GM23338 (cell line): ENCODE results near the gene SLC35G1. TPM values are rescaled to one million over a fixed set of nuclear protein-coding genes. Genes with fewer than 3 reads are reported as not detected.

Experiments used
- ATAC-seq: fragments of 200-7000 bp; cut with Tn5 transposase; 3 replicates; pipeline ENCODE4 v1.9.1; 2020
- DNase-seq: peaks from one replicate; pipeline ENCODE4 v3.0.0-alpha.2; 2015; ENCODE audit warnings: low spot score
- H2AFZ ChIP-seq: fragments of 200-600 bp; sonication (generic); 2 replicates; pipeline ENCODE4 v1.8.0; 2016; ENCODE audit warnings: antibody characterized with exemption, mild to moderate bottlenecking, moderate library complexity
- H3F3A ChIP-seq: fragments of 200-600 bp; sonication (generic); replicated peaks from 2 replicates; pipeline ENCODE4 v1.8.0; 2017; ENCODE audit warnings: antibody characterized with exemption, mixed run types, low read depth
- H3K27ac ChIP-seq: fragments of 200-600 bp; sonication (generic); 2 replicates; pipeline ENCODE4 v1.6.1; 2016; ENCODE audit warnings: low read depth
- H3K27me3 ChIP-seq: fragments of 200-600 bp; sonication (generic); 2 replicates; pipeline ENCODE4 v1.8.0; 2016; ENCODE audit warnings: mild to moderate bottlenecking, mixed run types, moderate library complexity; ENCODE audit not compliant: insufficient read depth
- H3K36me3 ChIP-seq: fragments of 200-600 bp; sonication (generic); 2 replicates; pipeline ENCODE4 v1.8.0; 2016; ENCODE audit warnings: mild to moderate bottlenecking; ENCODE audit not compliant: insufficient read depth
- H3K4me1 ChIP-seq: fragments of 200-600 bp; sonication (generic); 2 replicates; pipeline ENCODE4 v1.8.0; 2016; ENCODE audit warnings: mild to moderate bottlenecking, moderate library complexity; ENCODE audit not compliant: insufficient read depth
- H3K4me2 ChIP-seq: fragments of 200-600 bp; sonication (generic); 2 replicates; pipeline ENCODE4 v1.7.1; 2017; ENCODE audit warnings: mixed run types
- H3K4me3 ChIP-seq: fragments of 200-600 bp; sonication (generic); 2 replicates; pipeline ENCODE4 v1.6.1; 2016; ENCODE audit warnings: mixed run types
- H3K79me2 ChIP-seq: fragments of 200-600 bp; sonication (generic); replicated peaks from 2 replicates; pipeline ENCODE4 v1.8.0; 2017; ENCODE audit warnings: mild to moderate bottlenecking; ENCODE audit not compliant: insufficient read depth
- H3K9me2 ChIP-seq: fragments of 200-600 bp; sonication (generic); 2 replicates; pipeline ENCODE4 v1.8.0; 2017; ENCODE audit not compliant: insufficient read depth
- H4K20me1 ChIP-seq: fragments of 200-600 bp; sonication (generic); replicated peaks from 2 replicates; pipeline ENCODE4 v1.8.0; 2017; ENCODE audit warnings: mild to moderate bottlenecking; ENCODE audit not compliant: insufficient read depth
- H3K27ac Mint-ChIP-seq: 2 replicates; pipeline ENCODE4 v1.8.0; 2020; ENCODE audit warnings: inconsistent platforms, mild to moderate bottlenecking, moderate library complexity, mixed read lengths
- H3K27me3 Mint-ChIP-seq: 3 replicates; pipeline ENCODE4 v1.8.0; 2022; ENCODE audit warnings: low read depth, mild to moderate bottlenecking, moderate library complexity, mixed read lengths, inconsistent platforms; ENCODE audit not compliant: insufficient read depth, poor library complexity
- H3K36me3 Mint-ChIP-seq: 3 replicates; pipeline ENCODE4 v1.8.0; 2021; ENCODE audit warnings: low read depth, mild to moderate bottlenecking, inconsistent platforms, moderate library complexity, mixed read lengths
- H3K4me1 Mint-ChIP-seq: 3 replicates; pipeline ENCODE4 v1.8.0; 2020; ENCODE audit warnings: mild to moderate bottlenecking, inconsistent platforms, mixed read lengths
- H3K4me3 Mint-ChIP-seq: 3 replicates; pipeline ENCODE4 v1.8.0; 2021; ENCODE audit warnings: moderate library complexity, mild to moderate bottlenecking, inconsistent platforms, mixed read lengths
- H3K9me3 Mint-ChIP-seq: 3 replicates; pipeline ENCODE4 v1.8.0; 2020; ENCODE audit warnings: moderate library complexity, mild to moderate bottlenecking, inconsistent platforms, mixed read lengths
- CREB1 ChIP-seq: fragments of 250-450 bp; sonication (Bioruptor Pico); IDR thresholded peaks from 2 replicates; pipeline ENCODE4 v1.5.0; 2020; ENCODE audit warnings: low read depth, mild to moderate bottlenecking, moderate library complexity
- EZH2 ChIP-seq: fragments of 200-600 bp; sonication (generic); IDR thresholded peaks from one replicate; pipeline ENCODE4 v1.8.0; 2017; ENCODE audit warnings: antibody characterized with exemption, mild to moderate bottlenecking, low read depth; ENCODE audit not compliant: unreplicated experiment
- EZH2phosphoT487 ChIP-seq: fragments of 200-600 bp; sonication (generic); IDR thresholded peaks from one replicate; pipeline ENCODE4 v1.8.1; 2018; ENCODE audit warnings: antibody characterized with exemption; ENCODE audit not compliant: unreplicated experiment
- JUNB ChIP-seq: IDR thresholded peaks from one replicate; pipeline ENCODE4 v1.6.1; 2016; ENCODE audit warnings: antibody characterized with exemption; ENCODE audit not compliant: unreplicated experiment
- NANOG ChIP-seq: IDR thresholded peaks from 2 replicates; pipeline ENCODE4 v1.6.1; 2016; ENCODE audit warnings: antibody characterized with exemption, borderline replicate concordance
- POLR2AphosphoS5 ChIP-seq: IDR thresholded peaks from 2 replicates; pipeline ENCODE4 v1.6.1; 2016; ENCODE audit warnings: antibody characterized with exemption, low read depth
- STAT1 ChIP-seq: IDR thresholded peaks from one replicate; pipeline ENCODE4 v1.6.1; 2016; ENCODE audit warnings: antibody characterized with exemption; ENCODE audit not compliant: unreplicated experiment
- ZNF114 ChIP-seq: fragments of 250-450 bp; sonication (Bioruptor Pico); IDR thresholded peaks from 2 replicates; pipeline ENCODE4 v1.5.0; 2020; ENCODE audit warnings: mild to moderate bottlenecking, moderate library complexity
- ZNF331 ChIP-seq: fragments of 250-450 bp; sonication (Bioruptor Pico); IDR thresholded peaks from 2 replicates; pipeline ENCODE4 v1.5.0; 2020; ENCODE audit warnings: low read depth, mild to moderate bottlenecking, moderate library complexity
- polyA plus RNA-seq: library from polyadenylated mRNA; unstranded; fragments of >200 nt; fragmentation: Nextera tagmentation; extraction: Ambion mirVana; gene quantifications from 2 replicates; pipeline ENCODE4 v1.2.1, GENCODE V29; 2016
- total RNA-seq: library from RNA; depleted of rRNA; stranded (reverse); fragments of >200 nt; shearing (Covaris generic); gene quantifications from 2 replicates; pipeline ENCODE4 v1.2.3, GENCODE V29; 2014
- TF ChIP-seq, protein P1 (sequence below), 2 experiments: fragments of 200-600 bp in 1 of 2; sonication (generic) in 1 of 2; conservative IDR thresholded peaks; 2 replicates each; pipeline versions ENCODE4 v1.5.1 to v1.6.1; 2016 to 2017; ENCODE audit warnings: antibody characterized with exemption in 2 of 2, low read depth in 2 of 2, mild to moderate bottlenecking in 2 of 2, moderate library complexity in 1 of 2
- TF ChIP-seq, protein P2 (sequence below): fragments of 250-450 bp; sonication (Bioruptor Pico); IDR thresholded peaks from 2 replicates; pipeline ENCODE4 v1.5.0; 2020; ENCODE audit warnings: mild to moderate bottlenecking, moderate library complexity
- TF ChIP-seq, protein P3 (sequence below): IDR thresholded peaks from 2 replicates; pipeline ENCODE4 v1.6.1; 2016; ENCODE audit warnings: antibody characterized with exemption

SLC35G1 gene
- total and polyA plus RNA-seq, 2 experiments from 2014 or later = 3.9 to 4.1 TPM

DNA sequence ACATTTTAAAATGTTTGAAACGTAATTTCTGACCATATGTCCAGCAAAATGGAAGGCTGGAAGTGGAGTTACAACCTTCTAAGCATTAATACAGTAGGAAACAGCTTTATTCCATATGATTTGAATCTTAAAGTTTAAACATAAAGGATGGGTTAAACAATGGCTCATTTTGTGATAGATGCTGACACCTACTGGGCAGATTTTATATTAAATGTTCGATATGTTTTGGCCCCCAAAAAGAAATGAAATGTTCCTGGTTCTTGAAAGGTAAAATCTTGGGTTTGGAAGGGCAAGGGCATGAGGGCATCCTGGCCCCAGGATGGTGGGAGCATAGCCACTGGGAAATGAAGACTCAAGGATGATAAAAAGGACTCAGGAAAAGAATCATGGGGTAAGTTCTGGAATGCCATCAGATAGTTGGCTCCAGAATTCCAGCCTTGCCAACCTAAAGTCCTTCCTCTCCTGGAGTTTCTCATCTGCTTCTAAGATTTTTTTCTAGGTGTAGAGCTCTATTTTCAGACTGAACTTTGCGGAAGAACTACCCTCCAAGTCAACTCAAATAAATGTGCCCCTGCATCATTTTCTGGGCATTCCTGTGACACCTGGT is 34.6 kb upstream of the SLC35G1 start:
- Histone ChIP-seq H3K36me3 (no peaks in the 10 kb centered on the region), H3K79me2 (no peaks in the 10 kb centered on the region), H3K27me3 (peaks cover 45% of the 10 kb centered on the region), H2AFZ (no peak overlapping the region), H3K27ac (no peak overlapping the region), H3K4me1 (no peaks in the 10 kb centered on the region), H3K4me2 (no peak overlapping the region), H3F3A (no peaks in the 10 kb centered on the region), H3K4me3 (no peak overlapping the region), H3K9me2 (no peaks in the 10 kb centered on the region; the same call in 1 of the 2 replicates), H4K20me1 (no peaks in the 10 kb centered on the region)
- H3K36me3 Mint-ChIP-seq = peaks cover 4% of the 10 kb centered on the region
- H3K4me3 Mint-ChIP-seq = no peak overlapping the region
- no peak overlapping the region for H3K27ac Mint-ChIP-seq
- peak; percentile 39 for DNase-seq
- no peak for ATAC-seq
- no peaks in the 10 kb centered on the region for H3K4me1 Mint-ChIP-seq
- TF ChIP-seq ZNF114 (CRISPR knock-in tag) = no peak
- TF ChIP-seq, protein P1, sequence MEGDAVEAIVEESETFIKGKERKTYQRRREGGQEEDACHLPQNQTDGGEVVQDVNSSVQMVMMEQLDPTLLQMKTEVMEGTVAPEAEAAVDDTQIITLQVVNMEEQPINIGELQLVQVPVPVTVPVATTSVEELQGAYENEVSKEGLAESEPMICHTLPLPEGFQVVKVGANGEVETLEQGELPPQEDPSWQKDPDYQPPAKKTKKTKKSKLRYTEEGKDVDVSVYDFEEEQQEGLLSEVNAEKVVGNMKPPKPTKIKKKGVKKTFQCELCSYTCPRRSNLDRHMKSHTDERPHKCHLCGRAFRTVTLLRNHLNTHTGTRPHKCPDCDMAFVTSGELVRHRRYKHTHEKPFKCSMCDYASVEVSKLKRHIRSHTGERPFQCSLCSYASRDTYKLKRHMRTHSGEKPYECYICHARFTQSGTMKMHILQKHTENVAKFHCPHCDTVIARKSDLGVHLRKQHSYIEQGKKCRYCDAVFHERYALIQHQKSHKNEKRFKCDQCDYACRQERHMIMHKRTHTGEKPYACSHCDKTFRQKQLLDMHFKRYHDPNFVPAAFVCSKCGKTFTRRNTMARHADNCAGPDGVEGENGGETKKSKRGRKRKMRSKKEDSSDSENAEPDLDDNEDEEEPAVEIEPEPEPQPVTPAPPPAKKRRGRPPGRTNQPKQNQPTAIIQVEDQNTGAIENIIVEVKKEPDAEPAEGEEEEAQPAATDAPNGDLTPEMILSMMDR (conservative IDR thresholded peaks at IDR 0.05; ENCODE audit: low read depth in 2 of 2) = peak; percentile 53 to 71
- peaks cover 16% of the 10 kb centered on the region for H3K9me3 Mint-ChIP-seq
- peaks cover 3% of the 10 kb centered on the region for H3K27me3 Mint-ChIP-seq

DNA sequence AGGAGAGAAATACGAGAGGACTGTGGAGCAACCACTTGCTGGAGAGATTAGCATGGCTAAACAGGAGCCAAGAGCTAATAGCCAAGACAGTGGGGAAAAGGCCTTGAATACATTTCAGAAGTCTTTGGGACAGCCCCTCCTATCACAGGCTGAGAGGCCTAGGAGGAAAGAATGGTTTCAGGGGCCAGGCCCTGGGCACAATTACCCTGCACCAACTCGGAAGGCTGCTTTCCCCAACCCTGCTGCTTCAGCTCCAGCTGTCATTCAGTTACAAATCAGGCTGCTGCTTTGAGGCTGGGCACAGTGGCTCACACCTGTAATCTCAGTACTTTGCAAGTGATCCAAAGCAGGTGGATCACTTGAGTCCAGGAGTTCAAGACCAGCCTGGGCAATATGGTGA is 32.0 kb upstream of the SLC35G1 start:
- Histone ChIP-seq H3K27ac (no peak overlapping the region), H3F3A (no peaks in the 10 kb centered on the region), H3K36me3 (no peaks in the 10 kb centered on the region), H3K9me2 (no peaks in the 10 kb centered on the region; the same call in 1 of the 2 replicates), H3K4me3 (no peak overlapping the region), H3K4me1 (no peaks in the 10 kb centered on the region), H2AFZ (no peak overlapping the region), H3K79me2 (no peaks in the 10 kb centered on the region), H4K20me1 (no peaks in the 10 kb centered on the region), H3K27me3 (peaks cover 22% of the 10 kb centered on the region), H3K4me2 (no peak overlapping the region)
- H3K27me3 Mint-ChIP-seq = peaks cover 3% of the 10 kb centered on the region
- no peaks in the 10 kb centered on the region for H3K4me1 Mint-ChIP-seq
- ATAC-seq = no peak
- H3K4me3 Mint-ChIP-seq = no peak overlapping the region
- peaks cover 4% of the 10 kb centered on the region for H3K36me3 Mint-ChIP-seq
- H3K9me3 Mint-ChIP-seq = peaks cover 16% of the 10 kb centered on the region
- no peak for DNase-seq
- H3K27ac Mint-ChIP-seq = no peak overlapping the region
- TF ChIP-seq EZH2 (no peak), JUNB (no peak), ZNF114 (CRISPR knock-in tag) (no peak), POLR2AphosphoS5 (no peak), NANOG (no peak), ZNF331 (CRISPR knock-in tag) (no peak), EZH2phosphoT487 (no peak), STAT1 (no peak), CREB1 (CRISPR knock-in tag) (no peak)
- TF ChIP-seq, protein P2, sequence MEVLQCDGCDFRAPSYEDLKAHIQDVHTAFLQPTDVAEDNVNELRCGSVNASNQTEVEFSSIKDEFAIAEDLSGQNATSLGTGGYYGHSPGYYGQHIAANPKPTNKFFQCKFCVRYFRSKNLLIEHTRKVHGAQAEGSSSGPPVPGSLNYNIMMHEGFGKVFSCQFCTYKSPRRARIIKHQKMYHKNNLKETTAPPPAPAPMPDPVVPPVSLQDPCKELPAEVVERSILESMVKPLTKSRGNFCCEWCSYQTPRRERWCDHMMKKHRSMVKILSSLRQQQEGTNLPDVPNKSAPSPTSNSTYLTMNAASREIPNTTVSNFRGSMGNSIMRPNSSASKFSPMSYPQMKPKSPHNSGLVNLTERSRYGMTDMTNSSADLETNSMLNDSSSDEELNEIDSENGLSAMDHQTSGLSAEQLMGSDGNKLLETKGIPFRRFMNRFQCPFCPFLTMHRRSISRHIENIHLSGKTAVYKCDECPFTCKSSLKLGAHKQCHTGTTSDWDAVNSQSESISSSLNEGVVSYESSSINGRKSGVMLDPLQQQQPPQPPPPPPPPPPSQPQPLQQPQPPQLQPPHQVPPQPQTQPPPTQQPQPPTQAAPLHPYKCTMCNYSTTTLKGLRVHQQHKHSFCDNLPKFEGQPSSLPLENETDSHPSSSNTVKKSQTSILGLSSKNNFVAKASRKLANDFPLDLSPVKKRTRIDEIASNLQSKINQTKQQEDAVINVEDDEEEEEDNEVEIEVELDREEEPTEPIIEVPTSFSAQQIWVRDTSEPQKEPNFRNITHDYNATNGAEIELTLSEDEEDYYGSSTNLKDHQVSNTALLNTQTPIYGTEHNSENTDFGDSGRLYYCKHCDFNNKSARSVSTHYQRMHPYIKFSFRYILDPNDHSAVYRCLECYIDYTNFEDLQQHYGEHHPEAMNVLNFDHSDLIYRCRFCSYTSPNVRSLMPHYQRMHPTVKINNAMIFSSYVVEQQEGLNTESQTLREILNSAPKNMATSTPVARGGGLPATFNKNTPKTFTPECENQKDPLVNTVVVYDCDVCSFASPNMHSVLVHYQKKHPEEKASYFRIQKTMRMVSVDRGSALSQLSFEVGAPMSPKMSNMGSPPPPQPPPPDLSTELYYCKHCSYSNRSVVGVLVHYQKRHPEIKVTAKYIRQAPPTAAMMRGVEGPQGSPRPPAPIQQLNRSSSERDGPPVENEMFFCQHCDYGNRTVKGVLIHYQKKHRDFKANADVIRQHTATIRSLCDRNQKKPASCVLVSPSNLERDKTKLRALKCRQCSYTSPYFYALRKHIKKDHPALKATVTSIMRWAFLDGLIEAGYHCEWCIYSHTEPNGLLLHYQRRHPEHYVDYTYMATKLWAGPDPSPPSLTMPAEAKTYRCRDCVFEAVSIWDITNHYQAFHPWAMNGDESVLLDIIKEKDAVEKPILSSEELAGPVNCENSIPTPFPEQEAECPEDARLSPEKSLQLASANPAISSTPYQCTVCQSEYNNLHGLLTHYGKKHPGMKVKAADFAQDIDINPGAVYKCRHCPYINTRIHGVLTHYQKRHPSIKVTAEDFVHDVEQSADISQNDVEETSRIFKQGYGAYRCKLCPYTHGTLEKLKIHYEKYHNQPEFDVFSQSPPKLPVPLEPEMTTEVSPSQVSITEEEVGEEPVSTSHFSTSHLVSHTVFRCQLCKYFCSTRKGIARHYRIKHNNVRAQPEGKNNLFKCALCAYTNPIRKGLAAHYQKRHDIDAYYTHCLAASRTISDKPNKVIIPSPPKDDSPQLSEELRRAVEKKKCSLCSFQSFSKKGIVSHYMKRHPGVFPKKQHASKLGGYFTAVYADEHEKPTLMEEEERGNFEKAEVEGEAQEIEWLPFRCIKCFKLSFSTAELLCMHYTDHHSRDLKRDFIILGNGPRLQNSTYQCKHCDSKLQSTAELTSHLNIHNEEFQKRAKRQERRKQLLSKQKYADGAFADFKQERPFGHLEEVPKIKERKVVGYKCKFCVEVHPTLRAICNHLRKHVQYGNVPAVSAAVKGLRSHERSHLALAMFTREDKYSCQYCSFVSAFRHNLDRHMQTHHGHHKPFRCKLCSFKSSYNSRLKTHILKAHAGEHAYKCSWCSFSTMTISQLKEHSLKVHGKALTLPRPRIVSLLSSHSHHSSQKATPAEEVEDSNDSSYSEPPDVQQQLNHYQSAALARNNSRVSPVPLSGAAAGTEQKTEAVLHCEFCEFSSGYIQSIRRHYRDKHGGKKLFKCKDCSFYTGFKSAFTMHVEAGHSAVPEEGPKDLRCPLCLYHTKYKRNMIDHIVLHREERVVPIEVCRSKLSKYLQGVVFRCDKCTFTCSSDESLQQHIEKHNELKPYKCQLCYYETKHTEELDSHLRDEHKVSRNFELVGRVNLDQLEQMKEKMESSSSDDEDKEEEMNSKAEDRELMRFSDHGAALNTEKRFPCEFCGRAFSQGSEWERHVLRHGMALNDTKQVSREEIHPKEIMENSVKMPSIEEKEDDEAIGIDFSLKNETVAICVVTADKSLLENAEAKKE = no peak
- TF ChIP-seq, protein P3, sequence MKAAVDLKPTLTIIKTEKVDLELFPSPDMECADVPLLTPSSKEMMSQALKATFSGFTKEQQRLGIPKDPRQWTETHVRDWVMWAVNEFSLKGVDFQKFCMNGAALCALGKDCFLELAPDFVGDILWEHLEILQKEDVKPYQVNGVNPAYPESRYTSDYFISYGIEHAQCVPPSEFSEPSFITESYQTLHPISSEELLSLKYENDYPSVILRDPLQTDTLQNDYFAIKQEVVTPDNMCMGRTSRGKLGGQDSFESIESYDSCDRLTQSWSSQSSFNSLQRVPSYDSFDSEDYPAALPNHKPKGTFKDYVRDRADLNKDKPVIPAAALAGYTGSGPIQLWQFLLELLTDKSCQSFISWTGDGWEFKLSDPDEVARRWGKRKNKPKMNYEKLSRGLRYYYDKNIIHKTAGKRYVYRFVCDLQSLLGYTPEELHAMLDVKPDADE = no peak
